H9 (cell line): ENCODE results near the gene CEP120. TPM values are rescaled to one million over a fixed set of nuclear protein-coding genes. Genes with fewer than 3 reads are reported as not detected.

Experiments
- DNase-seq: peaks from one replicate; pipeline ENCODE4 v3.0.0-alpha.2; 2017
- H2AFZ ChIP-seq: one replicate; pipeline ENCODE4 v1.6.1; 2013; ENCODE audit warnings: mild to moderate bottlenecking, low read length, control low read depth, moderate library complexity
- H2AK5ac ChIP-seq: 2 replicates; pipeline ENCODE4 v1.6.1; 2013; ENCODE audit warnings: low read length, control low read depth, mixed read lengths; ENCODE audit not compliant: insufficient read length
- H2BK120ac ChIP-seq: one replicate; pipeline ENCODE4 v1.6.1; 2013; ENCODE audit warnings: low read depth, mild to moderate bottlenecking, low read length, control low read depth, inconsistent platforms; ENCODE audit not compliant: poor library complexity, severe bottlenecking
- H2BK12ac ChIP-seq: 2 replicates; pipeline ENCODE4 v1.6.1; 2013; ENCODE audit warnings: low read length, control low read depth, mixed read lengths, low read depth; ENCODE audit not compliant: insufficient read length
- H2BK15ac ChIP-seq: 2 replicates; pipeline ENCODE4 v1.6.1; 2013; ENCODE audit warnings: low read depth, low read length, control low read depth
- H2BK20ac ChIP-seq: one replicate; pipeline ENCODE4 v1.6.1; 2013; ENCODE audit warnings: low read depth, mild to moderate bottlenecking, low read length, control low read depth, inconsistent platforms; ENCODE audit not compliant: poor library complexity, severe bottlenecking
- H2BK5ac ChIP-seq: 2 replicates; pipeline ENCODE4 v1.6.1; 2013; ENCODE audit warnings: low read length, control low read depth, mixed read lengths; ENCODE audit not compliant: insufficient read length
- H3K14ac ChIP-seq: 2 replicates; pipeline ENCODE4 v1.6.1; 2013; ENCODE audit warnings: low read length, control low read depth; ENCODE audit not compliant: insufficient read depth
- H3K18ac ChIP-seq: 2 replicates; pipeline ENCODE4 v1.6.1; 2013; ENCODE audit warnings: low read depth, mild to moderate bottlenecking, mixed read lengths, low read length, control low read depth; ENCODE audit not compliant: insufficient read length
- H3K23ac ChIP-seq: 2 replicates; pipeline ENCODE4 v1.6.1; 2013; ENCODE audit warnings: low read length, control low read depth, mixed read lengths, low read depth; ENCODE audit not compliant: insufficient read length
- H3K23me2 ChIP-seq: 2 replicates; pipeline ENCODE4 v1.6.1; 2013; ENCODE audit warnings: low read depth, mild to moderate bottlenecking, mixed read lengths, low read length, control low read depth; ENCODE audit not compliant: insufficient read length, poor library complexity, severe bottlenecking
- H3K27ac ChIP-seq: 2 replicates; pipeline ENCODE4 v1.5.1; 2013; ENCODE audit warnings: low read length, control low read depth, mixed read lengths, low read depth; ENCODE audit not compliant: insufficient read length
- H3K27me3 ChIP-seq: 2 replicates; pipeline ENCODE4 v1.6.1; 2013; ENCODE audit warnings: low read length, control low read depth, inconsistent platforms; ENCODE audit not compliant: insufficient read depth
- H3K4ac ChIP-seq: 2 replicates; pipeline ENCODE4 v1.6.1; 2013; ENCODE audit warnings: low read depth, mild to moderate bottlenecking, control low read depth, inconsistent platforms, low read length, moderate library complexity
- H3K4me1 ChIP-seq: 2 replicates; pipeline ENCODE4 v1.6.1; 2013; ENCODE audit warnings: low read length, control low read depth, inconsistent platforms; ENCODE audit not compliant: insufficient read depth
- H3K4me2 ChIP-seq: 2 replicates; pipeline ENCODE4 v1.6.1; 2013; ENCODE audit warnings: low read length, control low read depth, mixed read lengths; ENCODE audit not compliant: insufficient read length, insufficient read depth
- H3K56ac ChIP-seq: 2 replicates; pipeline ENCODE4 v1.6.1; 2013; ENCODE audit warnings: low read depth, mild to moderate bottlenecking, mixed read lengths, low read length, control low read depth; ENCODE audit not compliant: insufficient read length
- H3K79me1 ChIP-seq: 2 replicates; pipeline ENCODE4 v1.6.1; 2013; ENCODE audit warnings: low read depth, mild to moderate bottlenecking, moderate library complexity, low read length, control low read depth, inconsistent platforms; ENCODE audit not compliant: insufficient read depth, poor library complexity, severe bottlenecking
- H3K79me2 ChIP-seq: 2 replicates; pipeline ENCODE4 v1.6.1; 2013; ENCODE audit warnings: low read length, control low read depth, inconsistent platforms; ENCODE audit not compliant: insufficient read depth
- H3K9ac ChIP-seq: 2 replicates; pipeline ENCODE4 v1.6.1; 2013; ENCODE audit warnings: low read length, control low read depth, mixed read lengths; ENCODE audit not compliant: insufficient read length; ENCODE audit errors: extremely low read depth
- H3K9me3 ChIP-seq: one replicate; pipeline ENCODE4 v1.6.1; 2013; ENCODE audit warnings: low read depth, low read length, inconsistent platforms; ENCODE audit not compliant: control insufficient read depth
- H3T11ph ChIP-seq: one replicate; pipeline ENCODE4 v1.6.1; 2013; ENCODE audit warnings: mild to moderate bottlenecking, low read length, control low read depth, inconsistent platforms
- H4K20me1 ChIP-seq: one replicate; pipeline ENCODE4 v1.6.1; 2013; ENCODE audit not compliant: control insufficient read depth, insufficient read length, insufficient read depth
- H4K5ac ChIP-seq: 2 replicates; pipeline ENCODE4 v1.6.1; 2013; ENCODE audit warnings: low read depth, mild to moderate bottlenecking, mixed read lengths, low read length, control low read depth; ENCODE audit not compliant: insufficient read length
- H4K8ac ChIP-seq: replicated peaks from 2 replicates; pipeline ENCODE4 v1.6.1; 2013; ENCODE audit warnings: low read length, control low read depth, mixed read lengths, low read depth; ENCODE audit not compliant: insufficient read length
- H4K91ac ChIP-seq: 2 replicates; pipeline ENCODE4 v1.6.1; 2013; ENCODE audit warnings: low read depth, mild to moderate bottlenecking, moderate library complexity, mixed read lengths, low read length, control low read depth; ENCODE audit not compliant: insufficient read length
- H3K27ac Mint-ChIP-seq, 3 experiments: 2 replicates in 2 of 3; 3 replicates in 1 of 3; pipeline ENCODE4 v1.8.0; 2020 to 2021; ENCODE audit warnings: mixed read lengths in 3 of 3, mild to moderate bottlenecking in 1 of 3, moderate library complexity in 1 of 3
- H3K27me3 Mint-ChIP-seq: 2 replicates; pipeline ENCODE4 v1.8.0; 2021; ENCODE audit warnings: low read depth, mild to moderate bottlenecking, moderate library complexity, mixed read lengths
- H3K36me3 Mint-ChIP-seq, 3 experiments: 2 replicates in 2 of 3; 3 replicates in 1 of 3; pipeline ENCODE4 v1.8.0; 2020 to 2021; ENCODE audit warnings: low read depth in 3 of 3, mixed read lengths in 3 of 3; ENCODE audit not compliant: insufficient read depth in 1 of 3
- H3K4me1 Mint-ChIP-seq, 2 experiments: 2 replicates each; pipeline ENCODE4 v1.8.0; 2020; ENCODE audit warnings: mixed read lengths in 2 of 2
- H3K4me3 Mint-ChIP-seq, 2 experiments: 2 replicates in 1 of 2; 3 replicates in 1 of 2; pipeline ENCODE4 v1.8.0; 2020 to 2021; ENCODE audit warnings: mild to moderate bottlenecking in 2 of 2, mixed read lengths in 2 of 2, moderate library complexity in 1 of 2
- H3K9me3 Mint-ChIP-seq, 2 experiments: 2 replicates in 1 of 2; 3 replicates in 1 of 2; pipeline ENCODE4 v1.8.0; 2020; ENCODE audit warnings: mild to moderate bottlenecking in 2 of 2, mixed read lengths in 2 of 2, moderate library complexity in 1 of 2
- CTCF ChIP-seq: fragments of 200-600 bp; sonication (generic); conservative IDR thresholded peaks from 3 replicates; pipeline ENCODE4 v1.8.0; 2021; ENCODE audit warnings: antibody characterized with exemption, mild to moderate bottlenecking
- WGBS: extraction: QIAGEN DNeasy Blood & Tissue Kit; methylation state at CpG from one replicate; pipeline ENCODE4 v1.1.7; 2013; ENCODE audit warnings: missing lambda C conversion rate, low lambda C conversion rate, mixed read lengths; ENCODE audit not compliant: insufficient read length; ENCODE audit errors: extremely low coverage; 5-methylcytosine and 5-hydroxymethylcytosine counted together
- total RNA-seq: library from RNA; stranded (reverse); gene quantifications from 2 replicates; pipeline ENCODE4 v1.2.1, GENCODE V29; 2021

Gene CEP120
- total RNA-seq, 1 experiment from 2014 or later, result 22.5 TPM

GRCh38 chr5:123444016-123444415, 20.8 kb upstream of the CEP120 start:
- Histone ChIP-seq H3T11ph (no peak overlapping the region), H4K20me1 (no peaks in the 10 kb centered on the region), H3K23me2 (no peaks in the 10 kb centered on the region), H3K27me3 (no peaks in the 10 kb centered on the region), H2BK15ac (no peak overlapping the region), H3K79me1 (no peaks in the 10 kb centered on the region), H3K9ac (no peak overlapping the region), H3K4ac (no peak overlapping the region), H3K23ac (no peak overlapping the region), H3K4me1 (no peaks in the 10 kb centered on the region), H3K4me2 (no peak overlapping the region), H2BK12ac (no peak overlapping the region), H4K8ac (no peak overlapping the region), H3K14ac (no peak overlapping the region), H3K27ac (no peak overlapping the region), H4K91ac (no peak overlapping the region), H3K9me3 (no peaks in the 10 kb centered on the region), H3K79me2 (no peaks in the 10 kb centered on the region; the same call in 1 of the 2 replicates), H3K56ac (no peak overlapping the region), H2BK120ac (no peak overlapping the region), H2AK5ac (no peak overlapping the region), H4K5ac (no peak overlapping the region), H2BK5ac (no peak overlapping the region), H3K18ac (no peak overlapping the region), H2BK20ac (no peak overlapping the region), H2AFZ (no peak overlapping the region)
- no peak for DNase-seq
- Mint-ChIP-seq H3K27ac (no peak overlapping the region), H3K27me3 (no peaks in the 10 kb centered on the region), H3K9me3 (no peaks in the 10 kb centered on the region), H3K4me1 (no peaks in the 10 kb centered on the region), H3K4me3 (no peak overlapping the region), H3K36me3 (no peaks in the 10 kb centered on the region)
- no CpG with 5 or more reads among the region's 3 CpGs for WGBS
- TF ChIP-seq CTCF, result no peak
